HepG2 (cell line): ENCODE results near the gene OSBPL3. TPM values are rescaled to one million over a fixed set of nuclear protein-coding genes. Genes with fewer than 3 reads are reported as not detected.

Source experiments
- ATM ChIP-seq: fragments of 450-650 bp; IDR thresholded peaks from 2 replicates; pipeline ENCODE4 v1.7.1; 2017; ENCODE audit warnings: mild to moderate bottlenecking, borderline replicate concordance
- NFKBIZ ChIP-seq: IDR thresholded peaks from 2 replicates; pipeline ENCODE4 v1.6.1; 2018; ENCODE audit warnings: missing genetic modification reagents, missing compliant biosample characterization
- PHB2 ChIP-seq: fragments of 450-650 bp; IDR thresholded peaks from 2 replicates; pipeline ENCODE4 v1.6.1; 2018; ENCODE audit not compliant: partially characterized antibody
- RBAK ChIP-seq: sonication (generic); formaldehyde crosslinking; IDR thresholded peaks from 2 replicates; pipeline ENCODE4 v1.5.1; 2020; ENCODE audit warnings: mild to moderate bottlenecking, missing genetic modification reagents
- SRY ChIP-seq: sonication (generic); formaldehyde crosslinking; IDR thresholded peaks from 2 replicates; pipeline ENCODE4 v1.8.0; 2022; ENCODE audit warnings: mild to moderate bottlenecking, missing genetic modification reagents
- TP53 ChIP-seq: sonication (generic); formaldehyde crosslinking; conservative IDR thresholded peaks from 2 replicates; pipeline ENCODE4 v1.4.0; 2020; ENCODE audit warnings: missing genetic modification reagents
- ZNF224 ChIP-seq: sonication (generic); formaldehyde crosslinking; IDR thresholded peaks from 2 replicates; pipeline ENCODE4 v1.5.0; 2020; ENCODE audit warnings: mild to moderate bottlenecking, missing genetic modification reagents
- ZNF382 ChIP-seq: sonication (generic); formaldehyde crosslinking; IDR thresholded peaks from 2 replicates; pipeline ENCODE4 v1.5.0; 2020; ENCODE audit warnings: missing genetic modification reagents, mild to moderate bottlenecking, borderline replicate concordance
- ZNF670 ChIP-seq: sonication (generic); formaldehyde crosslinking; IDR thresholded peaks from 2 replicates; pipeline ENCODE4 v1.8.0; 2022; ENCODE audit warnings: mild to moderate bottlenecking, missing genetic modification reagents, borderline replicate concordance
- ZNF777 ChIP-seq: sonication (generic); formaldehyde crosslinking; IDR thresholded peaks from 2 replicates; pipeline ENCODE4 v1.4.0; 2020; ENCODE audit warnings: missing genetic modification reagents
- polyA plus RNA-seq, 8 experiments: library from polyadenylated mRNA; depleted of rRNA in 3 of 8; stranded (reverse) in 7 of 8; unstranded in 1 of 8; fragments of >200 nt; fragmentation: Illumina TruSeq in 4 of 8; extraction: Trizol in 4 of 8; gene quantifications; 2 replicates each; pipeline versions ENCODE4 v1.2.1 to v1.2.3, GENCODE V29; 2011 to 2016; ENCODE audit warnings: low read depth in 4 of 8, missing spikeins in 1 of 8, mixed read lengths in 1 of 8; ENCODE audit not compliant: insufficient read depth in 1 of 8
- total RNA-seq, 5 experiments: library from RNA; depleted of rRNA; stranded (reverse); fragments of >200 nt; fragmentation: Illumina TruSeq; extraction: Trizol; gene quantifications; 2 replicates each; pipeline ENCODE4 v1.2.3, GENCODE V29; 2016; ENCODE audit warnings: low read depth in 1 of 5
- TF ChIP-seq, protein P1 (sequence below): sonication (generic); formaldehyde crosslinking; IDR thresholded peaks from 2 replicates; pipeline ENCODE4 v1.4.0; 2020; ENCODE audit warnings: missing genetic modification reagents, borderline replicate concordance
- TF ChIP-seq, protein P2 (sequence below): sonication (generic); formaldehyde crosslinking; IDR thresholded peaks from 2 replicates; pipeline ENCODE4 v1.5.1; 2020; ENCODE audit warnings: mild to moderate bottlenecking, missing genetic modification reagents, borderline replicate concordance
- TF ChIP-seq, protein P3 (sequence below): sonication (generic); formaldehyde crosslinking; IDR thresholded peaks from 2 replicates; pipeline ENCODE4 v1.4.0; 2020; ENCODE audit warnings: low read depth, missing genetic modification reagents
- TF ChIP-seq, protein P4 (sequence below): sonication (generic); formaldehyde crosslinking; conservative IDR thresholded peaks from 2 replicates; pipeline ENCODE4 v1.4.0; 2020; ENCODE audit warnings: missing genetic modification reagents
- TF ChIP-seq, protein P5 (sequence below): IDR thresholded peaks from 2 replicates; pipeline ENCODE4 v1.6.1; 2016; ENCODE audit warnings: missing genetic modification reagents, missing compliant biosample characterization
- TF ChIP-seq, protein P6 (sequence below): sonication (generic); formaldehyde crosslinking; conservative IDR thresholded peaks from 2 replicates; pipeline ENCODE4 v1.4.0; 2020; ENCODE audit warnings: missing genetic modification reagents

OSBPL3 gene
- total and polyA plus RNA-seq, 2 of the 13 experiments (the other 11 are each of a cell fraction or from before 2014, with no cell fraction given), result 8.8 to 28.9 TPM

DNA sequence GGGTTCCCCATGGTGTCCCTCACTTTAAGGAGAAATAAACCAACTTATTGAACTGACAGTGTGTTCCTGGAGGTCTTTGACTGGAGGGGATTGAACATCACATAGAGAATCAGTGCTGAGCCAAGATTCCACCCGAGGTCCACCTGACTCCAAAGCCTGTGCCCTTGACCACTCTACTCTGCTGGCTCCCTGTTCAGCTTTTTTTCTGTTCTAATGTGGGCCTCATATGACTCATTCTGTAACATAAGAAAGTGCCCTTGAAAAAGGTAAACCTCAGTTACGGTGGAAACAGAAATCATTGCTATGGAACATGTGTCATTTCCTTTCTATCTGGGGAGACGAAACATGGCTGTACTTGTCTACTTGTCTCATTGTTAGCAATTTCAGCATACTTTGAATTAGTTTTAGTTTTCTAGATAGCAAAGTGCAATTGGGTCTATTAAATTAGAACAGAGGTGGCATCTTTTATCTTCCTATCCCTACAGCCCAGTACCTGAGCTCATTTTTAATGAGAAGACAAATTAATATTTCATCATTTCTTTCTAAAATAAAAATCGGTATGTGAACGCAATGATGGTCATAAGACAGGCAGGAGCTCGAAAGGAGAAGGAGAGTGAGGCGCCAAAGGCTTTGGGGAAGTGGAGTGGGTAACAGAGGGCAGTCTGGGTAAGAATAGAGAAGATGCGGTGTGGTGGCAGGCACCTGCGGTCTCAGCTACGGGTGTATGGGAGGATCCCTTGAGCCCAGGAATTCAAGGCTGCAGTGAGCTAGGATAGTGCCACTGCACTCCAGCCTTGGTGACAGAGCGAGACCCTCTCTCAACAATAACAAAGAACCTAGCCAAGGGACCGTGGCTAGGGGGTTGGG is 224.2 kb downstream of the OSBPL3 start (continued):
- TF ChIP-seq, protein P1, sequence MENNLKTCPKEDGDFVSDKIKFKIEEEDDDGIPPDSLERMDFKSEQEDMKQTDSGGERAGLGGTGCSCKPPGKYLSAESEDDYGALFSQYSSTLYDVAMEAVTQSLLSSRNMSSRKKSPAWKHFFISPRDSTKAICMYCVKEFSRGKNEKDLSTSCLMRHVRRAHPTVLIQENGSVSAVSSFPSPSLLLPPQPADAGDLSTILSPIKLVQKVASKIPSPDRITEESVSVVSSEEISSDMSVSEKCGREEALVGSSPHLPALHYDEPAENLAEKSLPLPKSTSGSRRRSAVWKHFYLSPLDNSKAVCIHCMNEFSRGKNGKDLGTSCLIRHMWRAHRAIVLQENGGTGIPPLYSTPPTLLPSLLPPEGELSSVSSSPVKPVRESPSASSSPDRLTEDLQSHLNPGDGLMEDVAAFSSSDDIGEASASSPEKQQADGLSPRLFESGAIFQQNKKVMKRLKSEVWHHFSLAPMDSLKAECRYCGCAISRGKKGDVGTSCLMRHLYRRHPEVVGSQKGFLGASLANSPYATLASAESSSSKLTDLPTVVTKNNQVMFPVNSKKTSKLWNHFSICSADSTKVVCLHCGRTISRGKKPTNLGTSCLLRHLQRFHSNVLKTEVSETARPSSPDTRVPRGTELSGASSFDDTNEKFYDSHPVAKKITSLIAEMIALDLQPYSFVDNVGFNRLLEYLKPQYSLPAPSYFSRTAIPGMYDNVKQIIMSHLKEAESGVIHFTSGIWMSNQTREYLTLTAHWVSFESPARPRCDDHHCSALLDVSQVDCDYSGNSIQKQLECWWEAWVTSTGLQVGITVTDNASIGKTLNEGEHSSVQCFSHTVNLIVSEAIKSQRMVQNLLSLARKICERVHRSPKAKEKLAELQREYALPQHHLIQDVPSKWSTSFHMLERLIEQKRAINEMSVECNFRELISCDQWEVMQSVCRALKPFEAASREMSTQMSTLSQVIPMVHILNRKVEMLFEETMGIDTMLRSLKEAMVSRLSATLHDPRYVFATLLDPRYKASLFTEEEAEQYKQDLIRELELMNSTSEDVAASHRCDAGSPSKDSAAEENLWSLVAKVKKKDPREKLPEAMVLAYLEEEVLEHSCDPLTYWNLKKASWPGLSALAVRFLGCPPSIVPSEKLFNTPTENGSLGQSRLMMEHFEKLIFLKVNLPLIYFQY (CRISPR knock-in tag), result no peak
- no peak for TF ChIP-seq ZNF224
- TF ChIP-seq, protein P2, sequence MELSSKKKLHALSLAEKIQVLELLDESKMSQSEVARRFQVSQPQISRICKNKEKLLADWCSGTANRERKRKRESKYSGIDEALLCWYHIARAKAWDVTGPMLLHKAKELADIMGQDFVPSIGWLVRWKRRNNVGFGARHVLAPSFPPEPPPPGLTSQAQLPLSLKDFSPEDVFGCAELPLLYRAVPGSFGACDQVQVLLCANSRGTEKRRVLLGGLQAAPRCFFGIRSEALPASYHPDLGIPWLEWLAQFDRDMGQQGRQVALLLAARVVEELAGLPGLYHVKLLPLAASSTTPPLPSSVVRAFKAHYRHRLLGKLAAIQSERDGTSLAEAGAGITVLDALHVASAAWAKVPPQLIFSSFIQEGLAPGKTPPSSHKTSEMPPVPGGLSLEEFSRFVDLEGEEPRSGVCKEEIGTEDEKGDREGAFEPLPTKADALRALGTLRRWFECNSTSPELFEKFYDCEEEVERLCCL (CRISPR knock-in tag), result no peak
- TF ChIP-seq RBAK (CRISPR knock-in tag), result no peak
- TF ChIP-seq SRY, result no peak
- TF ChIP-seq ATM, result no peak
- no peak for TF ChIP-seq NFKBIZ (CRISPR knock-in tag)
- no peak for TF ChIP-seq TP53 (CRISPR knock-in tag)
- TF ChIP-seq, protein P3, sequence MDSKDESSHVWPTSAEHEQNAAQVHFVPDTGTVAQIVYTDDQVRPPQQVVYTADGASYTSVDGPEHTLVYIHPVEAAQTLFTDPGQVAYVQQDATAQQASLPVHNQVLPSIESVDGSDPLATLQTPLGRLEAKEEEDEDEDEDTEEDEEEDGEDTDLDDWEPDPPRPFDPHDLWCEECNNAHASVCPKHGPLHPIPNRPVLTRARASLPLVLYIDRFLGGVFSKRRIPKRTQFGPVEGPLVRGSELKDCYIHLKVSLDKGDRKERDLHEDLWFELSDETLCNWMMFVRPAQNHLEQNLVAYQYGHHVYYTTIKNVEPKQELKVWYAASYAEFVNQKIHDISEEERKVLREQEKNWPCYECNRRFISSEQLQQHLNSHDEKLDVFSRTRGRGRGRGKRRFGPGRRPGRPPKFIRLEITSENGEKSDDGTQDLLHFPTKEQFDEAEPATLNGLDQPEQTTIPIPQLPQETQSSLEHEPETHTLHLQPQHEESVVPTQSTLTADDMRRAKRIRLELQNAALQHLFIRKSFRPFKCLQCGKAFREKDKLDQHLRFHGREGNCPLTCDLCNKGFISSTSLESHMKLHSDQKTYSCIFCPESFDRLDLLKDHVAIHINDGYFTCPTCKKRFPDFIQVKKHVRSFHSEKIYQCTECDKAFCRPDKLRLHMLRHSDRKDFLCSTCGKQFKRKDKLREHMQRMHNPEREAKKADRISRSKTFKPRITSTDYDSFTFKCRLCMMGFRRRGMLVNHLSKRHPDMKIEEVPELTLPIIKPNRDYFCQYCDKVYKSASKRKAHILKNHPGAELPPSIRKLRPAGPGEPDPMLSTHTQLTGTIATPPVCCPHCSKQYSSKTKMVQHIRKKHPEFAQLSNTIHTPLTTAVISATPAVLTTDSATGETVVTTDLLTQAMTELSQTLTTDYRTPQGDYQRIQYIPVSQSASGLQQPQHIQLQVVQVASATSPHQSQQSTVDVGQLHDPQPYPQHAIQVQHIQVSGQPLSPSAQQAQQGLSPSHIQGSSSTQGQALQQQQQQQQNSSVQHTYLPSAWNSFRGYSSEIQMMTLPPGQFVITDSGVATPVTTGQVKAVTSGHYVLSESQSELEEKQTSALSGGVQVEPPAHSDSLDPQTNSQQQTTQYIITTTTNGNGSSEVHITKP (CRISPR knock-in tag), result no peak
- TF ChIP-seq ZNF670 (CRISPR knock-in tag), result no peak
- TF ChIP-seq, protein P4, sequence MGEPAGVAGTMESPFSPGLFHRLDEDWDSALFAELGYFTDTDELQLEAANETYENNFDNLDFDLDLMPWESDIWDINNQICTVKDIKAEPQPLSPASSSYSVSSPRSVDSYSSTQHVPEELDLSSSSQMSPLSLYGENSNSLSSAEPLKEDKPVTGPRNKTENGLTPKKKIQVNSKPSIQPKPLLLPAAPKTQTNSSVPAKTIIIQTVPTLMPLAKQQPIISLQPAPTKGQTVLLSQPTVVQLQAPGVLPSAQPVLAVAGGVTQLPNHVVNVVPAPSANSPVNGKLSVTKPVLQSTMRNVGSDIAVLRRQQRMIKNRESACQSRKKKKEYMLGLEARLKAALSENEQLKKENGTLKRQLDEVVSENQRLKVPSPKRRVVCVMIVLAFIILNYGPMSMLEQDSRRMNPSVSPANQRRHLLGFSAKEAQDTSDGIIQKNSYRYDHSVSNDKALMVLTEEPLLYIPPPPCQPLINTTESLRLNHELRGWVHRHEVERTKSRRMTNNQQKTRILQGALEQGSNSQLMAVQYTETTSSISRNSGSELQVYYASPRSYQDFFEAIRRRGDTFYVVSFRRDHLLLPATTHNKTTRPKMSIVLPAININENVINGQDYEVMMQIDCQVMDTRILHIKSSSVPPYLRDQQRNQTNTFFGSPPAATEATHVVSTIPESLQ (CRISPR knock-in tag), result no peak
- TF ChIP-seq, protein P5, sequence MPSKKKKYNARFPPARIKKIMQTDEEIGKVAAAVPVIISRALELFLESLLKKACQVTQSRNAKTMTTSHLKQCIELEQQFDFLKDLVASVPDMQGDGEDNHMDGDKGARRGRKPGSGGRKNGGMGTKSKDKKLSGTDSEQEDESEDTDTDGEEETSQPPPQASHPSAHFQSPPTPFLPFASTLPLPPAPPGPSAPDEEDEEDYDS (CRISPR knock-in tag), result no peak
- TF ChIP-seq, protein P6, sequence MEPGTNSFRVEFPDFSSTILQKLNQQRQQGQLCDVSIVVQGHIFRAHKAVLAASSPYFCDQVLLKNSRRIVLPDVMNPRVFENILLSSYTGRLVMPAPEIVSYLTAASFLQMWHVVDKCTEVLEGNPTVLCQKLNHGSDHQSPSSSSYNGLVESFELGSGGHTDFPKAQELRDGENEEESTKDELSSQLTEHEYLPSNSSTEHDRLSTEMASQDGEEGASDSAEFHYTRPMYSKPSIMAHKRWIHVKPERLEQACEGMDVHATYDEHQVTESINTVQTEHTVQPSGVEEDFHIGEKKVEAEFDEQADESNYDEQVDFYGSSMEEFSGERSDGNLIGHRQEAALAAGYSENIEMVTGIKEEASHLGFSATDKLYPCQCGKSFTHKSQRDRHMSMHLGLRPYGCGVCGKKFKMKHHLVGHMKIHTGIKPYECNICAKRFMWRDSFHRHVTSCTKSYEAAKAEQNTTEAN (CRISPR knock-in tag), result no peak
- no peak for TF ChIP-seq PHB2
- TF ChIP-seq ZNF382 (CRISPR knock-in tag), result no peak
- no peak for TF ChIP-seq ZNF777 (CRISPR knock-in tag)
